Neuronal stem cell (in vitro differentiated cells): ENCODE measurements around the gene KLHL35.
A peak's percentile ranks its signal among the peaks of the same experiment; 100 is the strongest.

ENCODE experiments used
- DNase-seq: peaks from one replicate; pipeline ENCODE4 v3.0.0-alpha.2; 2013; ENCODE audit warnings: low spot score
- H2AFZ ChIP-seq: one replicate; pipeline ENCODE4 v1.6.1; 2013; ENCODE audit warnings: mild to moderate bottlenecking, low read length, inconsistent platforms
- H2AK5ac ChIP-seq: 2 replicates; pipeline ENCODE4 v1.6.1; 2013; ENCODE audit warnings: low read depth, mild to moderate bottlenecking, inconsistent platforms, low read length, moderate library complexity, mixed read lengths
- H2BK120ac ChIP-seq: 2 replicates; pipeline ENCODE4 v1.6.1; 2013; ENCODE audit warnings: low read depth, mild to moderate bottlenecking, inconsistent platforms, low read length, moderate library complexity, mixed read lengths
- H2BK12ac ChIP-seq: one replicate; pipeline ENCODE4 v1.6.1; 2013; ENCODE audit warnings: low read length, inconsistent platforms
- H2BK15ac ChIP-seq: 2 replicates; pipeline ENCODE4 v1.6.1; 2013; ENCODE audit warnings: mild to moderate bottlenecking, low read length, inconsistent platforms, mixed read lengths
- H2BK5ac ChIP-seq: one replicate; pipeline ENCODE4 v1.6.1; 2013; ENCODE audit warnings: inconsistent platforms, mild to moderate bottlenecking, low read length, moderate library complexity
- H3K14ac ChIP-seq: one replicate; pipeline ENCODE4 v1.6.1; 2013; ENCODE audit warnings: low read length, inconsistent platforms
- H3K18ac ChIP-seq: 2 replicates; pipeline ENCODE4 v1.6.1; 2013; ENCODE audit warnings: low read length, inconsistent platforms
- H3K23ac ChIP-seq: 2 replicates; pipeline ENCODE4 v1.6.1; 2013; ENCODE audit warnings: low read depth, mild to moderate bottlenecking, mixed read lengths, low read length, inconsistent platforms; ENCODE audit not compliant: poor library complexity
- H3K27ac ChIP-seq: replicated peaks from 3 replicates; pipeline ENCODE4 v1.5.1; 2013; ENCODE audit warnings: low read length, inconsistent platforms
- H3K27me3 ChIP-seq, 3 experiments: 2 replicates each; pipeline ENCODE4 v1.6.1; 2013; ENCODE audit warnings: low read length in 3 of 3, mild to moderate bottlenecking in 2 of 3, inconsistent platforms in 1 of 3, low read depth in 1 of 3, mixed read lengths in 1 of 3, moderate library complexity in 1 of 3; ENCODE audit not compliant: control insufficient read depth in 3 of 3, insufficient read depth in 3 of 3
- H3K36me3 ChIP-seq, 2 donors: replicated peaks in 1 of 2; 2 replicates each; pipeline ENCODE4 v1.6.1; 2013; ENCODE audit warnings: low read length in 2 of 2; ENCODE audit not compliant: control insufficient read depth in 2 of 2, insufficient read depth in 2 of 2
- H3K4ac ChIP-seq: 2 replicates; pipeline ENCODE4 v1.6.1; 2013; ENCODE audit warnings: inconsistent platforms, mild to moderate bottlenecking, low read length, moderate library complexity
- H3K4me1 ChIP-seq, 2 donors: 1 replicate in 1 of 2; 2 replicates in 1 of 2; pipeline ENCODE4 v1.6.1; 2013; ENCODE audit warnings: low read length in 2 of 2, low read depth in 1 of 2; ENCODE audit not compliant: control insufficient read depth in 2 of 2, insufficient read depth in 1 of 2
- H3K4me2 ChIP-seq: one replicate; pipeline ENCODE4 v1.6.1; 2013; ENCODE audit warnings: mild to moderate bottlenecking, low read length, inconsistent platforms; ENCODE audit not compliant: insufficient read depth, poor library complexity, severe bottlenecking
- H3K4me3 ChIP-seq, 2 donors: 2 replicates each; pipeline ENCODE4 v1.5.1; 2013; ENCODE audit warnings: low read length in 2 of 2, mild to moderate bottlenecking in 2 of 2, inconsistent platforms in 1 of 2, moderate library complexity in 1 of 2
- H3K79me1 ChIP-seq: one replicate; pipeline ENCODE4 v1.6.1; 2013; ENCODE audit warnings: low read depth, mild to moderate bottlenecking, inconsistent platforms, low read length, moderate library complexity
- H3K9ac ChIP-seq: one replicate; pipeline ENCODE4 v1.6.1; 2013; ENCODE audit warnings: mild to moderate bottlenecking, low read depth, low read length, inconsistent platforms; ENCODE audit not compliant: poor library complexity
- H3K9me3 ChIP-seq, 2 donors: replicated peaks in 1 of 2; 2 replicates each; pipeline versions ENCODE3 to v1.6.1; 2013; ENCODE audit warnings: low read length in 2 of 2, mild to moderate bottlenecking in 2 of 2, inconsistent platforms in 1 of 2, low read depth in 1 of 2, mixed read lengths in 1 of 2, moderate library complexity in 1 of 2; ENCODE audit not compliant: control insufficient read depth in 2 of 2, insufficient read depth in 1 of 2
- H4K8ac ChIP-seq: one replicate; pipeline ENCODE4 v1.6.1; 2013; ENCODE audit warnings: low read depth, mild to moderate bottlenecking, inconsistent platforms, low read length, moderate library complexity
- H4K91ac ChIP-seq: one replicate; pipeline ENCODE4 v1.6.1; 2013; ENCODE audit warnings: low read length, low read depth, mild to moderate bottlenecking, inconsistent platforms; ENCODE audit not compliant: poor library complexity
- WGBS, 2 donors: extraction: QIAGEN DNeasy Blood & Tissue Kit; methylation state at CpG; one replicate each; pipeline ENCODE4 v1.1.7; 2013; ENCODE audit warnings: missing lambda C conversion rate in 2 of 2, mixed read lengths in 1 of 2; ENCODE audit not compliant: insufficient read length in 2 of 2, insufficient replicate concordance in 1 of 2; ENCODE audit errors: extremely low coverage in 2 of 2; 5-methylcytosine and 5-hydroxymethylcytosine counted together

Gene KLHL35

DNA sequence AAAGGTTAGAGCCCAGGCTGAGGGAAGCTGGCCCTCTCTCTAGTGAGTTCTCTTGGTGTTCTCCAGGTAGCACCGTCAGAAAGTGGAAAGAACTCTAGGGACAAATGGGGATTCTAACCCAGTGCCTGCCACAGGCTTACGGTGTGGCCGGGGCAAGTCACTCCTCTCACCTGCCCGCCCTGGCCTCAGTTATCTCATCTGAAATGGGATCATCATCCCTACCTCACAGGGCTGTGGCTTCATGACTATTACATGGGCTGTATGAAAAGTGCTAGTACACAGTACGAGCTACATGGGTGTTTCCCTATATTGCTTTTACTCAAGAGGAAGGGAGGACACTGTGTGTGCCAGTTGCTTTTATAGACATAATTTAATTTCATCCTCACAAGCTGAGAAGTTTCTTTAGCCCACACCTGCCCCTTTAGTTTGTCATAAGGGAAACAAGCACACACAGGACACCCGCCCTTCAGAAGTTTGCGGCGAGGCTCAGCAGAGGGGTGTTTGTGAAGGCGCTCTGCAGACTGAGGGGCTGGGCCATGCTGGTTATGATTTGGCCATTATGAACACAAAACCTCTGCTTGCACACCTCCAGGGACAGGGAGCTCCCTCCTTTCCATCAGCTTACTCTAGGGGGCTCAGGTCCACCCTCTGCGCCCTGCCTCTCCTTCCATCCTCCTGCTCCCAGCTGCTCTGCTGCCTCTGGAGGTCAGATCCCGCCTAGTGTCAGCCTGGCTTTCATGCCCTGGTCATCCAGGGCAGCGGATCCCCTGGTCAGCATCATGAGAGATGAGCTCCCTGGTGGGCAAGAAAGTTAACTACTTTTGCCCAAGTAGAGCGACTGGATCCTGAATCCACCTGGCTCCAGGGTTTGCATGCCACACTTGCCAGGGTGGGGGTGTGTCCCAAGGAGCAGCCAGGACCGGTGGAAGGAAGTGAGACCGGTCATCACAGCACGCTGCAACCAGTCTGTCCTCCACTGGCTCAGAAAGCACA is 1.2 kb downstream of the KLHL35 start:
- no peak overlapping the region for H3K4me3 ChIP-seq
- WGBS, 2 donors: no CpG with 5 or more reads among the region's 16 CpGs
- no peak overlapping the region for H2BK120ac ChIP-seq

DNA sequence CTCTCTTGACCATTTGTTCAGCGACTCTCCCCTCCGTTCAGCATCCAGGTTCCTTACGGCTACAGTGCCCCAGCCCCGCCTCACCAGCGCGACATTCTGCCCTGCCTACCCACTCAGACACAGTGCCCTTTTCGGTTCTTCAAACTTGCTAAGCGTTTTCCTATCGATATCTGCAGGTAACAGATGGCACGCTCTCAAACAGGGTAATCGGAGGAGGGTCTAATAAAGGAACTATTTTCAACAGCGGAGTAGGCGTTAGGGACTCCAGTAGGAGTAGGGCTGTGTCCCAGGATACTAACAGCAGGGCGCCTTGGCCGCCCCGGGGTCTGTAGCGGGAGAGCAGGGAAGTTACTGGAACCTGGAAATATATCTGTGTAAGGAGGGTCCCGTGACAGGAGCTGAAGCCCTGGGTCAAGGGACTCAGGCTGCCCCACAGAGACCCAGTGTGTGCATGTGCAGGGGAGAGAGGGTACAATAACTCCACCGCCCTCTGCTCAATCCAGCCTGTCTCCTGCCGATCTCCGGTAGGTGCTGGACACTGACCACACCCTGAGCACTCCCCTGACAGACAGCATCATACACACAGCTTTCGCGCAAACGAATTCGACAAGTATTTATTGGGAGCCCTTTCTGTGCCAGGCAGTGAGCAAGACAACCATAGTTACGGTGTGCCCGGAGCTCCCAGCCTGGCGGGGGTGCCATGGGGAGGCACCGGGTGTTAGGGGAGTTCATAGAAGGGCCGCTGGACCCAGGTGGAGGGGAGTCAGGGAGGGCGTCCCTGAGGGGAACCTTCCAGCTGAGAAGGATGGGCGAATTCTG is 2.1 kb downstream of the KLHL35 start:
- H3K79me1 ChIP-seq: no peaks in the 10 kb centered on the region
- peaks cover 0 to 4% of the 10 kb centered on the region in 2 donors for H3K36me3 ChIP-seq
- H2AK5ac ChIP-seq: peak overlapping the region; percentile 53
- WGBS, 2 donors: no CpG with 5 or more reads among the region's 32 CpGs
- H3K23ac ChIP-seq: peak overlapping the region; percentile 70
- no peak for DNase-seq
- H2BK120ac ChIP-seq: no peak overlapping the region
- H3K18ac ChIP-seq: peak overlapping the region; percentile 87
- H2BK12ac ChIP-seq: no peak overlapping the region
- peak overlapping the region; percentile 98 for H2AFZ ChIP-seq
- peaks cover 20 to 21% of the 10 kb centered on the region in 2 donors for H3K4me1 ChIP-seq
- peak overlapping the region; percentile 51 for H3K14ac ChIP-seq
- H2BK5ac ChIP-seq: no peak overlapping the region
- H3K9me3 ChIP-seq: peaks cover 9 to 13% of the 10 kb centered on the region in 2 donors
- no peak overlapping the region for H4K91ac ChIP-seq
- no peak overlapping the region for H4K8ac ChIP-seq
- peak overlapping the region; percentile 42 to 71 for H3K4me3 ChIP-seq
- peak overlapping the region; percentile 61 for H3K4me2 ChIP-seq
- peak overlapping the region; percentile 40 for H2BK15ac ChIP-seq
- no peak overlapping the region for H3K4ac ChIP-seq
- no peak overlapping the region for H3K27ac ChIP-seq
- peaks cover 28 to 57% (median 44%) of the 10 kb centered on the region in 3 experiments for H3K27me3 ChIP-seq
- peak overlapping the region; percentile 45 for H3K9ac ChIP-seq

More for the DNA sequence above, 1.2 kb downstream of the KLHL35 start:
- Histone ChIP-seq H3K4me2 (no peak overlapping the region), H3K18ac (peak overlapping the region; percentile 61), H3K4me1 (peaks cover 19 to 21% of the 10 kb centered on the region in 2 donors), H2BK5ac (no peak overlapping the region), H3K36me3 (peaks cover 0 to 4% of the 10 kb centered on the region in 2 donors), H2AFZ (no peak overlapping the region), H4K91ac (no peak overlapping the region), H4K8ac (no peak overlapping the region), H3K27me3 (peaks cover 28 to 57% (median 44%) of the 10 kb centered on the region in 3 experiments), H3K9ac (no peak overlapping the region), H2AK5ac (peak overlapping the region; percentile 53), H2BK12ac (no peak overlapping the region), H3K23ac (peak overlapping the region; percentile 17), H3K14ac (no peak overlapping the region), H3K27ac (no peak overlapping the region), H3K9me3 (peaks cover 9 to 13% of the 10 kb centered on the region in 2 donors), H2BK15ac (no peak overlapping the region), H3K79me1 (no peaks in the 10 kb centered on the region), H3K4ac (no peak overlapping the region)
- DNase-seq: no peak

DNA sequence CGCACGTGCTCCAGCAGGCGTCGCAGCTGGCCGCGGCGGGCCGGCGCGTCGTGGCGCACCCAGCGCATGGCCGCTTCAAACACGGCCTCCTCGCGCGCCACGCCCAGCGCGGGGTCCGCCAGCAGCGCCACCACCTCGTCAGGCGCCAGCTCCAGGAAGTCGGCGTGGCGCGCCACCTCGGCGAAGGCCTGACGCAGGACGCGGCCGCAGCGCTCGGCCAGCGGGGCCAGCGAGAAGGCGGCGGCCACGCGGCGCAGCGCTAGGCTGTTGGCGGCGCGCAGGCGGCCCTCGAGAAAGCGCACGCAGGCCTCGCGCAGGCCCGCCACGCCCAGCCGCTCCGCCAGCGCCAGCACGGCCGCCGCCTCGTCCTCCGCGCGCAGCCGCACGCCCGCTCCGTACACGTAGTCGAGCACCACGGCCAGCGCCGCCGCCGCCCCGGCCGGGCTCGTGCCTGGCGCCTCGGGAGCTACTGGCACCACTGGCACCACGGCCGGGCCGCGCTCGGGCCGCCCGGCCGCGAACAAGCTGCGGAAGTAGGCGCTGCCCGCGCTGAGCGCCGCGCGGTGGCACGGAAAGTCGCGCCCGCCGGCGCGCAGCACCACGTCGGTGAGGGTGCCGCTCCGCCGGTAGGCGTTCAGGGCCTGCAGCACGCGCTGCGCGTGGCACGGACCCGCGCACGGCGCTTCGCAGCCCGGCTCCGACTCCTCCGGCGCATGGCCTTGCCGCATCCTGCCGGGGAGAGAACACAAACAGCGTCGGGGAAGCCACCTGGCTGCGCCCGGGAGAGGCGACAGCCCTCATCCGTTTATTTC is 2.9 kb downstream of the KLHL35 start:
- Histone ChIP-seq H3K9me3 (peaks cover 9 to 13% of the 10 kb centered on the region in 2 donors), H3K4me2 (peak overlapping the region; percentile 61), H3K14ac (peak overlapping the region; percentile 51), H3K36me3 (peaks cover 0 to 4% of the 10 kb centered on the region in 2 donors), H3K4me3 (peak overlapping the region; percentile 42 to 71), H2BK120ac (no peak overlapping the region), H3K4ac (no peak overlapping the region), H3K27ac (no peak overlapping the region), H2AFZ (peak overlapping the region; percentile 98), H4K8ac (no peak overlapping the region), H3K18ac (peak overlapping the region; percentile 87), H3K27me3 (peaks cover 28 to 56% (median 44%) of the 10 kb centered on the region in 3 experiments), H3K9ac (peak overlapping the region; percentile 68), H3K4me1 (peaks cover 21 to 23% of the 10 kb centered on the region in 2 donors), H2BK5ac (no peak overlapping the region), H2AK5ac (peak overlapping the region; percentile 33), H3K23ac (peak overlapping the region; percentile 70), H2BK12ac (no peak overlapping the region), H2BK15ac (peak overlapping the region; percentile 40), H3K79me1 (no peaks in the 10 kb centered on the region), H4K91ac (no peak overlapping the region)
- DNase-seq: no peak
- WGBS, 2 donors: no CpG with 5 or more reads among the region's 134 CpGs
